ENCODE data around the gene PCDHAC2. TPM values are rescaled to one million over a fixed set of nuclear protein-coding genes. Genes with fewer than 3 reads are reported as not detected.

PCDHAC2 gene
- total RNA-seq, 6 experiments from 2014 or later = not detected

DNA sequence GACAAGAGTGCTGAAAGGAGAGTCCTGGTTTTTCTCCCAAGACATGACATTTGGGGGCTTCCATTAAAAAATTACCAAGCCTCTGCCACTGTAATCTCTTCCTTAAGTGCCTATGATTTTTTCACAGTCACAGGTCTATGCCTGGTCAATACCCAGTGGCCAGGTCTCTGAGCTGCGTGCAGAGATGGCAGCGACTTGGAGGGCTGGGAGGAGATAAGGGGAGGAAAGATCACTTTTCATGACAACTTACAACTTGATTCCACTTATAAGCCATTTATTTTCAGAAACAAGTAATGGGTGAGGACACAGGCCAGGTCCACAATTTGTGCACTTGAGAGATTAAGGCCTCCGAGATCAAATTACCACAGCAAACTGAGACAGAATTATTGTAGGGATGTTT is 1.9 kb upstream of the PCDHAC2 start:
- no peaks in the 10 kb centered on the region for H3K4me1 Mint-ChIP-seq (ENCODE audit: low read depth)
- no peaks in the 10 kb centered on the region; the same call in 1 of the 2 replicates for H3K27me3 Mint-ChIP-seq (ENCODE audit: insufficient read depth)
- no peak for DNase-seq
- H3K36me3 Mint-ChIP-seq (ENCODE audit: low read depth) = no peaks in the 10 kb centered on the region
- H3K4me3 Mint-ChIP-seq = no peak overlapping the region
- TF ChIP-seq, protein P1, sequence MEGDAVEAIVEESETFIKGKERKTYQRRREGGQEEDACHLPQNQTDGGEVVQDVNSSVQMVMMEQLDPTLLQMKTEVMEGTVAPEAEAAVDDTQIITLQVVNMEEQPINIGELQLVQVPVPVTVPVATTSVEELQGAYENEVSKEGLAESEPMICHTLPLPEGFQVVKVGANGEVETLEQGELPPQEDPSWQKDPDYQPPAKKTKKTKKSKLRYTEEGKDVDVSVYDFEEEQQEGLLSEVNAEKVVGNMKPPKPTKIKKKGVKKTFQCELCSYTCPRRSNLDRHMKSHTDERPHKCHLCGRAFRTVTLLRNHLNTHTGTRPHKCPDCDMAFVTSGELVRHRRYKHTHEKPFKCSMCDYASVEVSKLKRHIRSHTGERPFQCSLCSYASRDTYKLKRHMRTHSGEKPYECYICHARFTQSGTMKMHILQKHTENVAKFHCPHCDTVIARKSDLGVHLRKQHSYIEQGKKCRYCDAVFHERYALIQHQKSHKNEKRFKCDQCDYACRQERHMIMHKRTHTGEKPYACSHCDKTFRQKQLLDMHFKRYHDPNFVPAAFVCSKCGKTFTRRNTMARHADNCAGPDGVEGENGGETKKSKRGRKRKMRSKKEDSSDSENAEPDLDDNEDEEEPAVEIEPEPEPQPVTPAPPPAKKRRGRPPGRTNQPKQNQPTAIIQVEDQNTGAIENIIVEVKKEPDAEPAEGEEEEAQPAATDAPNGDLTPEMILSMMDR (IDR thresholded peaks at IDR 0.05) = no peak
- no peak overlapping the region for H3K27ac Mint-ChIP-seq
- peaks cover 25% of the 10 kb centered on the region for H3K9me3 Mint-ChIP-seq

DNA sequence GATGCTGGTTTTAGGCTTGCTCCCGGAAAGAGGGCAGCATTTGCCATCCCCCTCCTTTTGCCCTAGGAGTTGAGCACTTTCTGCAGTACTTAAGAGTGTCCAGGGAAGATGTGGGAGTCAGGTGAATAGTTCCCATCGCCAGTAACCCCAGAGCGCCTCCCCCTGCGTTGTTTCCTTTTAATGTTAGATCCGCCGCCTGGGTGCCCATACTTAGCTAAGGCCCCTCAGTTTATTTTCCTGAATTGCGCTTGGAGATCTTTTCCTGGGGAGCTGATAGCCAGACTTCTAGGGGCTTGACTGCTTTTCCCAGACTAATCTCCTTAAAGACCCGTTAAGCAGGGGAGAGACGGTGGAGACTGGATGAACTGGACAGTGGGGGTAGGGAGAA is 377 bp upstream of the PCDHAC2 start:
- Mint-ChIP-seq H3K9me3 (peaks cover 31% of the 10 kb centered on the region), H3K4me1 (ENCODE audit: low read depth) (no peaks in the 10 kb centered on the region), H3K4me3 (no peak overlapping the region; the same call in 1 of the 2 replicates), H3K27ac (no peak overlapping the region), H3K36me3 (ENCODE audit: low read depth) (no peaks in the 10 kb centered on the region), H3K27me3 (ENCODE audit: insufficient read depth) (no peaks in the 10 kb centered on the region; the same call in 1 of the 2 replicates)
- no peak for DNase-seq
- TF ChIP-seq, protein P1 (IDR thresholded peaks at IDR 0.05) = no peak

DNA sequence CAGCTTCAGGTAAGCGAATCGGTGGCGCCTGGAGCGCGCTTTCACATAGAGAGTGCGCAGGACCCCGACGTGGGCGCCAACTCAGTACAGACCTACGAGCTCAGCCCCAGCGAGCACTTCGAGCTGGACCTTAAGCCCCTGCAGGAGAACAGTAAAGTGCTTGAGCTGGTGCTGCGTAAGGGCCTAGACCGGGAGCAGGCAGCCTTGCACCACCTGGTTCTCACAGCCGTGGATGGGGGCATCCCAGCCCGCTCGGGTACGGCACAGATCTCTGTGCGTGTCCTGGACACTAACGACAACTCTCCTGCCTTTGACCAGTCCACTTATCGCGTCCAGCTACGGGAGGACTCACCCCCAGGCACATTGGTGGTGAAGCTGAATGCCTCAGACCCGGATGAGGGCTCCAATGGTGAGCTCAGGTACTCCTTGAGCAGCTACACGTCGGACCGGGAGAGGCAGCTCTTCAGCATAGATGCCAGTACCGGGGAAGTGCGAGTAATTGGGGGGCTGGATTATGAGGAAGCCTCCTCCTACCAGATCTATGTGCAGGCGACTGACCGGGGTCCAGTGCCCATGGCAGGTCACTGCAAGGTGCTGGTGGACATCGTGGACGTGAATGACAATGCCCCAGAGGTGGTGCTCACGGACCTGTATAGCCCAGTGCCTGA is 1.1 kb downstream of the PCDHAC2 start:
- Mint-ChIP-seq H3K27ac (no peak overlapping the region), H3K9me3 (peaks cover 34% of the 10 kb centered on the region), H3K4me3 (no peak overlapping the region), H3K27me3 (ENCODE audit: insufficient read depth) (no peaks in the 10 kb centered on the region; the same call in 1 of the 2 replicates), H3K4me1 (ENCODE audit: low read depth) (no peaks in the 10 kb centered on the region), H3K36me3 (ENCODE audit: low read depth) (no peaks in the 10 kb centered on the region)
- DNase-seq = no peak
- TF ChIP-seq, protein P1 (IDR thresholded peaks at IDR 0.05) = no peak

DNA sequence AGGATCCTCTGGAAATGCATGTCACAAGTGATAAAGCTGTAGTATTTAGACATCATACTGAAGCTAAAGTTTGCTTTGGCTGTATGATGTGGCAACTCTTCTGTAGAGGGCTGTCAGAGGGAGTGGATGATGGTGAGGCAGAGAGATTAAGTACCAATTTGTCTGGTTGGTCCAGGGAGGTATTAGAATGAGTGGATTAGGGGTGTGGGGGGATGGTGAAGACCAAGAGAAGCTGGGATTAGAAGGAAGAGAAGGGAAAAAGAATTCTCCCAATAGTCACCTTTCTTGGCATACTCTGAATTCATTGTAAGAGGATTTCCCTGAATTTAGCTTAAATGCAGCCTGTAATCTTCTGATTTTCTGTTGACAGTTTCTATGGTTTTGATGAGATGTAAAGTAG is 3.6 kb downstream of the PCDHAC2 start:
- Mint-ChIP-seq H3K27me3 (ENCODE audit: insufficient read depth) (no peaks in the 10 kb centered on the region), H3K4me1 (ENCODE audit: low read depth) (no peaks in the 10 kb centered on the region), H3K36me3 (ENCODE audit: low read depth) (no peaks in the 10 kb centered on the region), H3K4me3 (no peak overlapping the region), H3K27ac (no peak overlapping the region), H3K9me3 (peaks cover 42% of the 10 kb centered on the region)
- no peak for DNase-seq
- TF ChIP-seq, protein P1 (IDR thresholded peaks at IDR 0.05) = no peak

DNA sequence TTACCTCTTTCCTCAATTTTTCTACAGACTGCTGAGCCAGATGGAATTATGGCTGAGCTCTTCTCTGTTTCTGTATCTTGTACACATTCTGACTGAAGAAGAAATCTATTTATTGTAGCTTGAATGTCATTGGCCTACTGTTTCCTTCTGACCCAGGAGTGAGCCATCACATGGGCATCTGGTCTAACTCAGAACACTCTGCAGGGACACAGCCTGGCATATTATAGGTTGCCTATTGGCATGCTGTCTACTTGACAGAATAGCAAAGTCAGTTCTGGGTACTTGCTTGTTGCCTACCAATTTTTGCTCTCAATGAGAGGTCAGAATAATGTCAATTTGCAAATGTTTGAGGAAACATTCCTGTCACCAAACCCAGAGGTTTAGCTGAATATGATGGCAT is 7.3 kb downstream of the PCDHAC2 start:
- no peaks in the 10 kb centered on the region for H3K27me3 Mint-ChIP-seq (ENCODE audit: insufficient read depth)
- DNase-seq = no peak
- H3K4me3 Mint-ChIP-seq = no peak overlapping the region
- H3K4me1 Mint-ChIP-seq (ENCODE audit: low read depth) = no peaks in the 10 kb centered on the region
- no peaks in the 10 kb centered on the region for H3K36me3 Mint-ChIP-seq (ENCODE audit: low read depth)
- no peak overlapping the region for H3K27ac Mint-ChIP-seq
- TF ChIP-seq, protein P1 (IDR thresholded peaks at IDR 0.05) = no peak
- peaks cover 23% of the 10 kb centered on the region for H3K9me3 Mint-ChIP-seq

All from HFFc6 (cell line).